SJSA1 (cell line): Measurements from ENCODE around the gene NDNF. TPM values are rescaled to one million over a fixed set of nuclear protein-coding genes. Genes with fewer than 3 reads are reported as not detected.

Source experiments
- DNase-seq, 2 experiments: peaks; one replicate each; pipeline ENCODE4 v3.0.0-alpha.2; 2015 to 2020; ENCODE audit warnings: low spot score in 2 of 2, low read depth in 1 of 2
- H3K27ac ChIP-seq: fragments of 250-450 bp; sonication (Bioruptor Pico); 2 replicates; pipeline ENCODE4 v1.5.1; 2020; ENCODE audit warnings: mild to moderate bottlenecking, moderate library complexity
- H3K27me3 ChIP-seq: fragments of 250-450 bp; sonication (Bioruptor Pico); replicated peaks from 2 replicates; pipeline ENCODE4 v1.5.1; 2020; ENCODE audit warnings: mild to moderate bottlenecking, moderate library complexity
- H3K36me3 ChIP-seq: fragments of 250-450 bp; sonication (Bioruptor Pico); 2 replicates; pipeline ENCODE4 v1.5.1; 2020; ENCODE audit warnings: mild to moderate bottlenecking
- H3K4me1 ChIP-seq: fragments of 250-450 bp; sonication (Bioruptor Pico); replicated peaks from 2 replicates; pipeline ENCODE4 v1.6.1; 2021; ENCODE audit warnings: mild to moderate bottlenecking
- H3K4me3 ChIP-seq: fragments of 250-450 bp; sonication (Bioruptor Pico); 2 replicates; pipeline ENCODE4 v1.5.1; 2020; ENCODE audit warnings: mild to moderate bottlenecking
- H3K9me3 ChIP-seq: fragments of 250-450 bp; sonication (Bioruptor Pico); replicated peaks from 2 replicates; pipeline ENCODE4 v1.5.1; 2020; ENCODE audit warnings: mild to moderate bottlenecking
- total RNA-seq: library from RNA; depleted of rRNA; stranded (reverse); fragments of >200 nt; shearing (Covaris generic); gene quantifications from 2 replicates; pipeline ENCODE4 v1.2.3, GENCODE V29; 2014; rRNA removed

NDNF gene
- total RNA-seq, result not detected in 2 replicates

- H3K36me3 ChIP-seq, result no peaks in the 10 kb centered on the region
- H3K4me1 ChIP-seq, result peaks cover 19% of the 10 kb centered on the region
- peak within 1 kb of the TSS; percentile 37 for H3K4me3 ChIP-seq
- H3K27me3 ChIP-seq, result peaks cover 74% of the 10 kb centered on the region
- peak; percentile 10 to 41 for DNase-seq
- no peaks in the 10 kb centered on the region for H3K9me3 ChIP-seq
- no peak within 1 kb of the TSS for H3K27ac ChIP-seq
Measured at GRCh38 chr4:121072224-121073003, at the start of gene NDNF. TSS of gene NDNF (minus strand) at chr4:121072535. CDS start at chr4:121045837, 26,698 bp downstream.

GRCh38 chr4:121119715-121120114 is 47.4 kb upstream of the NDNF start:
- Histone ChIP-seq H3K36me3 (no peaks in the 10 kb centered on the region), H3K27ac (no peak overlapping the region), H3K9me3 (no peaks in the 10 kb centered on the region), H3K4me3 (no peak overlapping the region), H3K4me1 (no peaks in the 10 kb centered on the region), H3K27me3 (peaks cover 1% of the 10 kb centered on the region; the same call in 1 of the 2 replicates)
- no peak for DNase-seq

GRCh38 chr4:121118344-121118743 is 46.0 kb upstream of the NDNF start:
- peaks cover 3% of the 10 kb centered on the region; the same call in 1 of the 2 replicates for H3K27me3 ChIP-seq
- no peaks in the 10 kb centered on the region for H3K36me3 ChIP-seq
- no peaks in the 10 kb centered on the region for H3K9me3 ChIP-seq
- no peak overlapping the region for H3K27ac ChIP-seq
- DNase-seq, result no peak
- H3K4me3 ChIP-seq, result no peak overlapping the region
- no peaks in the 10 kb centered on the region for H3K4me1 ChIP-seq

GRCh38 chr4:121114756-121115155 is 42.4 kb upstream of the NDNF start:
- Histone ChIP-seq H3K27me3 (peaks cover 3% of the 10 kb centered on the region; the same call in 1 of the 2 replicates), H3K4me1 (no peaks in the 10 kb centered on the region), H3K36me3 (no peaks in the 10 kb centered on the region), H3K4me3 (no peak overlapping the region), H3K27ac (no peak overlapping the region), H3K9me3 (no peaks in the 10 kb centered on the region)
- DNase-seq, result no peak

- Histone ChIP-seq H3K36me3 (no peaks in the 10 kb centered on the region), H3K4me1 (no peaks in the 10 kb centered on the region), H3K9me3 (no peaks in the 10 kb centered on the region), H3K4me3 (no peak overlapping the region), H3K27me3 (peaks cover 3% of the 10 kb centered on the region), H3K27ac (no peak overlapping the region)
- DNase-seq, result no peak
Measured at GRCh38 chr4:121112530-121112929, 40.2 kb upstream of the NDNF start.

GRCh38 chr4:121108557-121108956 is 36.2 kb upstream of the NDNF start:
- Histone ChIP-seq H3K4me3 (no peak overlapping the region), H3K27ac (no peak overlapping the region), H3K27me3 (no peaks in the 10 kb centered on the region; the same call in none of the 2 replicates), H3K4me1 (no peaks in the 10 kb centered on the region), H3K36me3 (no peaks in the 10 kb centered on the region), H3K9me3 (no peaks in the 10 kb centered on the region)
- no peak for DNase-seq

- Histone ChIP-seq H3K4me3 (no peak overlapping the region), H3K36me3 (no peaks in the 10 kb centered on the region), H3K27ac (no peak overlapping the region), H3K27me3 (no peaks in the 10 kb centered on the region; the same call in none of the 2 replicates), H3K9me3 (no peaks in the 10 kb centered on the region), H3K4me1 (no peaks in the 10 kb centered on the region)
- no peak for DNase-seq
Measured at GRCh38 chr4:121107507-121107906, 35.2 kb upstream of the NDNF start.

- H3K4me1 ChIP-seq, result no peaks in the 10 kb centered on the region
- H3K9me3 ChIP-seq, result no peaks in the 10 kb centered on the region
- no peak overlapping the region for H3K27ac ChIP-seq
- no peak for DNase-seq
- H3K27me3 ChIP-seq, result 0 out of 2 replicates have a peak, but pooled peaks cover under 1% of the 10 kb centered on the region
- no peaks in the 10 kb centered on the region for H3K36me3 ChIP-seq
- no peak overlapping the region for H3K4me3 ChIP-seq
Measured at GRCh38 chr4:121100093-121100775, 27.9 kb upstream of the NDNF start.

GRCh38 chr4:121098266-121098665 is 25.9 kb upstream of the NDNF start:
- Histone ChIP-seq H3K27me3 (0 out of 2 replicates have a peak, but pooled peaks cover 4% of the 10 kb centered on the region), H3K27ac (no peak overlapping the region), H3K36me3 (no peaks in the 10 kb centered on the region), H3K4me3 (no peak overlapping the region), H3K4me1 (no peaks in the 10 kb centered on the region), H3K9me3 (no peaks in the 10 kb centered on the region)
- no peak for DNase-seq

GRCh38 chr4:121096629-121097028 is 24.3 kb upstream of the NDNF start:
- Histone ChIP-seq H3K9me3 (no peaks in the 10 kb centered on the region), H3K36me3 (no peaks in the 10 kb centered on the region), H3K27ac (no peak overlapping the region), H3K4me1 (no peaks in the 10 kb centered on the region), H3K4me3 (no peak overlapping the region), H3K27me3 (0 out of 2 replicates have a peak, but pooled peaks cover 4% of the 10 kb centered on the region)
- DNase-seq, result no peak

- Histone ChIP-seq H3K9me3 (no peaks in the 10 kb centered on the region), H3K4me1 (no peaks in the 10 kb centered on the region), H3K27me3 (0 out of 2 replicates have a peak, but pooled peaks cover 4% of the 10 kb centered on the region), H3K36me3 (no peaks in the 10 kb centered on the region), H3K27ac (no peak overlapping the region), H3K4me3 (no peak overlapping the region)
- DNase-seq, result no peak
Measured at GRCh38 chr4:121096191-121096590, 23.9 kb upstream of the NDNF start.

- no peak for DNase-seq
- H3K4me3 ChIP-seq, result no peak overlapping the region
- H3K27ac ChIP-seq, result no peak overlapping the region
- H3K9me3 ChIP-seq, result no peaks in the 10 kb centered on the region
- 0 out of 2 replicates have a peak, but pooled peaks cover 4% of the 10 kb centered on the region for H3K27me3 ChIP-seq
- no peaks in the 10 kb centered on the region for H3K4me1 ChIP-seq
- no peaks in the 10 kb centered on the region for H3K36me3 ChIP-seq
Measured at GRCh38 chr4:121094297-121094966, 22.1 kb upstream of the NDNF start.

- no peak for DNase-seq
- no peak overlapping the region for H3K4me3 ChIP-seq
- H3K9me3 ChIP-seq, result no peaks in the 10 kb centered on the region
- H3K36me3 ChIP-seq, result no peaks in the 10 kb centered on the region
- H3K27me3 ChIP-seq, result 0 out of 2 replicates have a peak, but pooled peaks cover 4% of the 10 kb centered on the region
- no peak overlapping the region for H3K27ac ChIP-seq
- no peaks in the 10 kb centered on the region for H3K4me1 ChIP-seq
Measured at GRCh38 chr4:121093261-121093660, 20.9 kb upstream of the NDNF start.
